Astrocyte (in vitro differentiated cells and primary cell): ENCODE results near the gene PDIA5. TPM values are rescaled to one million over a fixed set of nuclear protein-coding genes. Genes with fewer than 3 reads are reported as not detected.

Experiments
- DNase-seq: peaks from one replicate; pipeline ENCODE4 v3.0.0-alpha.2; 2010; ENCODE audit warnings: low read depth
- FAIRE-seq: peaks from 2 replicates; lab custom pipeline; 2011; peaks lifted over from hg19 to GRCh38; lab: Jason Lieb, UNC
- H2AFZ ChIP-seq: 2 replicates; pipeline ENCODE4 v1.6.0; 2012; ENCODE audit warnings: low read depth, low read length, inconsistent platforms
- H3K27ac ChIP-seq: 2 replicates; pipeline ENCODE4 v1.5.1; 2011; ENCODE audit warnings: low read depth, low read length, inconsistent platforms
- H3K27me3 ChIP-seq: 2 replicates; pipeline ENCODE4 v1.6.0; 2011; ENCODE audit warnings: low read length, inconsistent platforms; ENCODE audit not compliant: insufficient read depth
- H3K36me3 ChIP-seq: 2 replicates; pipeline ENCODE4 v1.5.1; 2011; ENCODE audit warnings: low read length, inconsistent platforms; ENCODE audit not compliant: insufficient read depth
- H3K4me1 ChIP-seq: 2 replicates; pipeline ENCODE4 v1.5.1; 2011; ENCODE audit warnings: low read length, inconsistent platforms; ENCODE audit not compliant: insufficient read depth
- H3K4me2 ChIP-seq: 2 replicates; pipeline ENCODE4 v1.6.0; 2012; ENCODE audit warnings: low read length, inconsistent platforms
- H3K4me3 ChIP-seq: 2 replicates; pipeline ENCODE4 v1.5.1; 2011; ENCODE audit warnings: low read depth, mild to moderate bottlenecking, low read length, inconsistent platforms; ENCODE audit not compliant: insufficient read depth
- H3K79me2 ChIP-seq: 2 replicates; pipeline ENCODE4 v1.6.0; 2012; ENCODE audit warnings: mild to moderate bottlenecking, low read length, inconsistent platforms; ENCODE audit not compliant: insufficient read depth
- H3K9ac ChIP-seq: 2 replicates; pipeline ENCODE4 v1.6.0; 2012; ENCODE audit warnings: mild to moderate bottlenecking, low read length, inconsistent platforms
- H3K9me3 ChIP-seq: 2 replicates; pipeline ENCODE4 v1.5.1; 2012; ENCODE audit warnings: low read depth, mild to moderate bottlenecking, low read length, inconsistent platforms; ENCODE audit not compliant: insufficient read depth
- H4K20me1 ChIP-seq: 2 replicates; pipeline ENCODE4 v1.6.0; 2012; ENCODE audit warnings: low read length, inconsistent platforms; ENCODE audit not compliant: insufficient read depth
- H3K27ac Mint-ChIP-seq: one replicate; pipeline ENCODE4 v1.8.0; 2021; ENCODE audit warnings: mild to moderate bottlenecking, mixed read lengths; ENCODE audit not compliant: unreplicated experiment
- H3K27me3 Mint-ChIP-seq: one replicate; pipeline ENCODE4 v1.8.0; 2021; ENCODE audit warnings: low read depth, mixed read lengths; ENCODE audit not compliant: unreplicated experiment
- H3K36me3 Mint-ChIP-seq: one replicate; pipeline ENCODE4 v1.8.0; 2021; ENCODE audit warnings: low read depth, mixed read lengths; ENCODE audit not compliant: unreplicated experiment
- H3K4me1 Mint-ChIP-seq: one replicate; pipeline ENCODE4 v1.8.0; 2021; ENCODE audit warnings: low read depth, mixed read lengths; ENCODE audit not compliant: unreplicated experiment
- H3K4me3 Mint-ChIP-seq: one replicate; pipeline ENCODE4 v1.8.0; 2021; ENCODE audit warnings: mild to moderate bottlenecking, moderate library complexity, mixed read lengths; ENCODE audit not compliant: unreplicated experiment
- H3K9me3 Mint-ChIP-seq: one replicate; pipeline ENCODE4 v1.8.0; 2021; ENCODE audit warnings: mild to moderate bottlenecking, mixed read lengths; ENCODE audit not compliant: unreplicated experiment
- EZH2 ChIP-seq: IDR thresholded peaks from 2 replicates; pipeline ENCODE4 v1.6.1; 2012; ENCODE audit warnings: mild to moderate bottlenecking, low read length, inconsistent platforms; ENCODE audit not compliant: insufficient read depth
- total RNA-seq: library from RNA; stranded (reverse); gene quantifications from 2 replicates; pipeline ENCODE4 v1.2.1, GENCODE V29; 2021
- TF ChIP-seq, protein P1 (sequence below): IDR thresholded peaks from 2 replicates; pipeline ENCODE4 v1.5.1; 2011; ENCODE audit warnings: low read depth, mild to moderate bottlenecking, inconsistent platforms, low read length, moderate library complexity; ENCODE audit not compliant: insufficient read depth

Gene PDIA5
- total RNA-seq, 1 donor from 2014 or later, result 77.5 TPM

DNA sequence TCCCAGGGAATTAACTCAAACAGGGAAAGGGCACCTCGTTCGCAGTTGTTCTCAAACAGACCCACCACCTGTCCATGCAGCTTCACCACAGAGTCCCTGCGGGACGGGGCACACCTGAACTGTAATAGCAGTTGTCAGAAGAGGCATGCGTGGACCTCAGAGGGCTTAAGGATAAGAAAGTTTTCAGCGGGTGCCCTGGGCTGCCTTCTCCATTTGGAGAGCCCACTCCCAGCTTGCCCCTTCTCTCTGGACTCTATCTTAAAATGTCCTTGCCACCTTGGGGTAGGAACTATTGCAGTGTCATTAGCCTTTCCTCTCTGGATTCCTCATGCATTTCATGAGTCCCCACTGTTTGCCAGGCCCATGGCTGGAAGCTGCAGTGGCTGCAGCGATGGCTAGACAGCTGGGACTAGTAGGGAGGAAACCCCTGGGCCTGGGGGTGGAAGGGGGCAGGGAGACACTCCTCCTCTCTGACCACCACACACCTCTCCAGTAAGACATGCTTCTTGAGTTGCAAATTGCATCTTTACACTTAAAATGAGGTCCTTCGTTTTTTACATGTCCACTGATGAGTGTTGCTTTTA is 33.5 kb downstream of the PDIA5 start:
- Histone ChIP-seq H3K27ac (no peak overlapping the region), H2AFZ (no peak overlapping the region), H3K4me3 (no peak overlapping the region), H3K4me2 (no peak overlapping the region), H4K20me1 (peaks cover 90% of the 10 kb centered on the region), H3K4me1 (peaks cover 24% of the 10 kb centered on the region), H3K36me3 (peaks cover 21% of the 10 kb centered on the region), H3K79me2 (peaks cover 9% of the 10 kb centered on the region), H3K9ac (no peak overlapping the region), H3K27me3 (no peaks in the 10 kb centered on the region), H3K9me3 (no peaks in the 10 kb centered on the region)
- Mint-ChIP-seq H3K27me3 (no peaks in the 10 kb centered on the region), H3K4me3 (no peak overlapping the region), H3K27ac (no peak overlapping the region), H3K4me1 (peaks cover 55% of the 10 kb centered on the region), H3K9me3 (no peaks in the 10 kb centered on the region), H3K36me3 (peaks cover 53% of the 10 kb centered on the region)
- FAIRE-seq (no peak), DNase-seq (no peak)
- TF ChIP-seq, protein P1, sequence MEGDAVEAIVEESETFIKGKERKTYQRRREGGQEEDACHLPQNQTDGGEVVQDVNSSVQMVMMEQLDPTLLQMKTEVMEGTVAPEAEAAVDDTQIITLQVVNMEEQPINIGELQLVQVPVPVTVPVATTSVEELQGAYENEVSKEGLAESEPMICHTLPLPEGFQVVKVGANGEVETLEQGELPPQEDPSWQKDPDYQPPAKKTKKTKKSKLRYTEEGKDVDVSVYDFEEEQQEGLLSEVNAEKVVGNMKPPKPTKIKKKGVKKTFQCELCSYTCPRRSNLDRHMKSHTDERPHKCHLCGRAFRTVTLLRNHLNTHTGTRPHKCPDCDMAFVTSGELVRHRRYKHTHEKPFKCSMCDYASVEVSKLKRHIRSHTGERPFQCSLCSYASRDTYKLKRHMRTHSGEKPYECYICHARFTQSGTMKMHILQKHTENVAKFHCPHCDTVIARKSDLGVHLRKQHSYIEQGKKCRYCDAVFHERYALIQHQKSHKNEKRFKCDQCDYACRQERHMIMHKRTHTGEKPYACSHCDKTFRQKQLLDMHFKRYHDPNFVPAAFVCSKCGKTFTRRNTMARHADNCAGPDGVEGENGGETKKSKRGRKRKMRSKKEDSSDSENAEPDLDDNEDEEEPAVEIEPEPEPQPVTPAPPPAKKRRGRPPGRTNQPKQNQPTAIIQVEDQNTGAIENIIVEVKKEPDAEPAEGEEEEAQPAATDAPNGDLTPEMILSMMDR, result no peak
- no peak for TF ChIP-seq EZH2

DNA sequence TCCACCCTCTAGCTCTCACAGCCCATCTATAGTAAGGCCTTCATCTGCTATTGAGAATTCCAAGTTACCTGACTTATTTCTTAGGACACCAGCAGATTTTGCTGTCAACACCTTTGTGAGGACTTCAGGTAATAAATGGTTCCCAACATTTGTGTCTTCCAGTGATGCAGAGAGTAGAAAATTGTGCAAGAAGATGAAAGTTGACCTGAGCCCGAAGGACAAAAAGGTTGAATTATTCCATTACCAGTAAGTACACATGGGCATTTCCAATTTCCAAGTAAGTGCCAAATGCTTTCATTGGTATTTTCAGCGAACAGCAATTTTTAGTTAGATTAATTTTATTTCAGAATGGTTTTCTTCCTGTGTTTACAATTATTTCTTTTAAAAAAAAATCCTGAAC is 35.4 kb downstream of the PDIA5 start:
- H3K4me1 Mint-ChIP-seq, result peaks cover 56% of the 10 kb centered on the region
- no peak overlapping the region for H2AFZ ChIP-seq
- H3K4me3 ChIP-seq, result no peak overlapping the region
- no peak overlapping the region for H3K4me3 Mint-ChIP-seq
- no peak overlapping the region for H3K27ac ChIP-seq
- DNase-seq, result no peak
- H3K27me3 Mint-ChIP-seq, result no peaks in the 10 kb centered on the region
- no peak overlapping the region for H3K9ac ChIP-seq
- H3K4me2 ChIP-seq, result no peak overlapping the region
- peaks cover 82% of the 10 kb centered on the region for H4K20me1 ChIP-seq
- peaks cover 8% of the 10 kb centered on the region for H3K79me2 ChIP-seq
- TF ChIP-seq, protein P1, result no peak
- peaks cover 59% of the 10 kb centered on the region for H3K36me3 Mint-ChIP-seq
- no peak for FAIRE-seq
- H3K27ac Mint-ChIP-seq, result no peak overlapping the region
- peaks cover 32% of the 10 kb centered on the region for H3K36me3 ChIP-seq
- H3K9me3 ChIP-seq, result no peaks in the 10 kb centered on the region
- no peaks in the 10 kb centered on the region for H3K9me3 Mint-ChIP-seq
- H3K4me1 ChIP-seq, result peaks cover 17% of the 10 kb centered on the region
- no peaks in the 10 kb centered on the region for H3K27me3 ChIP-seq

DNA sequence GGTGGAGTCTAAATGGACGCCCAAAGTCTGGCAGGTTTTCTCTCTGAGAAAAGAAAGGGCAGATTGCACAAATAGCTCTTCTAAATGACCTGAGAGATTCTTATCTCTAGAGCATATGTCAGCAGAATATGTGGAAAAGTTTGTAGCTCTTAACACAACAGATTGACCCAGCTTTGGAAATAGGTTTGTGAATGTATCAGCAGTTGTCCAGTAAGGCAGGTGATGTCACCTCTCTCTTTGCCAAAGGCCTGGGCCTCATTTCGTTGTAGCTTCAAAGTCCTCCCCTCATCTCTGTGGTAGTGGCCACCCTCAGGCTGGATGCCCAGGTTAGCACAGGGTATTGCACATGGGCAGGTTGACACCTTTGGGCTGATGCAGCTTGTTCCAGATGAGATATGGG is 36.0 kb downstream of the PDIA5 start:
- TF ChIP-seq, protein P1, result no peak
- no peak for TF ChIP-seq EZH2
- no peak overlapping the region for H3K27ac ChIP-seq
- no peaks in the 10 kb centered on the region for H3K9me3 ChIP-seq
- H3K4me2 ChIP-seq, result no peak overlapping the region
- FAIRE-seq (no peak), DNase-seq (no peak)
- H3K27ac Mint-ChIP-seq, result no peak overlapping the region
- H3K4me3 ChIP-seq, result no peak overlapping the region
- H4K20me1 ChIP-seq, result peaks cover 82% of the 10 kb centered on the region
- H3K27me3 ChIP-seq, result no peaks in the 10 kb centered on the region
- H3K79me2 ChIP-seq, result peaks cover 6% of the 10 kb centered on the region
- H3K27me3 Mint-ChIP-seq, result no peaks in the 10 kb centered on the region
- H3K36me3 Mint-ChIP-seq, result peaks cover 64% of the 10 kb centered on the region
- peaks cover 37% of the 10 kb centered on the region for H3K36me3 ChIP-seq
- peaks cover 17% of the 10 kb centered on the region for H3K4me1 ChIP-seq
- no peak overlapping the region for H3K9ac ChIP-seq
- no peak overlapping the region for H3K4me3 Mint-ChIP-seq
- H3K4me1 Mint-ChIP-seq, result peaks cover 52% of the 10 kb centered on the region
- H3K9me3 Mint-ChIP-seq, result no peaks in the 10 kb centered on the region
- H2AFZ ChIP-seq, result no peak overlapping the region
